ENCODE data around the gene ATP5F1A.

GRCh38 chr18:46080156-46080555, 17.9 kb downstream of the ATP5F1A start:
- TF ChIP-seq CTCF (conservative IDR thresholded peaks at IDR 0.05) (no peak), ZFX (IDR thresholded peaks at IDR 0.05) (no peak)
